ELR (cell line): ENCODE results near the gene ADCY1.
"Not testable (repeated sequence)": the region's sequence is repeated elsewhere in the genome, so short reads cannot be mapped to it uniquely, and the experiment has no call there.

Source experiments
- DNase-seq: peaks from one replicate; pipeline ENCODE4 v3.0.0-alpha.2; 2015; ENCODE audit warnings: low read depth

The ADCY1 gene

DNA sequence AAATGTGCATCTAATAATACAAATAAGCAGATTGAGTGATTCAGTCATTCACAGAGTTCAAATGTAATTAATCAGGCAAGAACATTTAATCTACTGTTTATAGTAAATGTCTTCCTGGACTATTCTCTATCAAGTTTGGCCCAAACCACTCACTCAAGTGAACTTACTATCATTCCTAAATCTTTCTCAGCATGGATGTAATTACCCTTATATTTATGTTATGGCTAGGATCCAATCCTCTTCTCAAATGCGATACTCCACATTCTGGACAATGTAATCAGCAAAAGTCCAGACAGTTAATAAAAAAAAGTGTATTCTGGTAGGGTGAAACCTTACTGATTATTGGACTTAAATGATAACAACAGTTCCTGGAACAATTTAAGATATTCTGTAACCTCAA lies 185.3 kb downstream of the ADCY1 start:
- not testable (repeated sequence) for DNase-seq

DNA sequence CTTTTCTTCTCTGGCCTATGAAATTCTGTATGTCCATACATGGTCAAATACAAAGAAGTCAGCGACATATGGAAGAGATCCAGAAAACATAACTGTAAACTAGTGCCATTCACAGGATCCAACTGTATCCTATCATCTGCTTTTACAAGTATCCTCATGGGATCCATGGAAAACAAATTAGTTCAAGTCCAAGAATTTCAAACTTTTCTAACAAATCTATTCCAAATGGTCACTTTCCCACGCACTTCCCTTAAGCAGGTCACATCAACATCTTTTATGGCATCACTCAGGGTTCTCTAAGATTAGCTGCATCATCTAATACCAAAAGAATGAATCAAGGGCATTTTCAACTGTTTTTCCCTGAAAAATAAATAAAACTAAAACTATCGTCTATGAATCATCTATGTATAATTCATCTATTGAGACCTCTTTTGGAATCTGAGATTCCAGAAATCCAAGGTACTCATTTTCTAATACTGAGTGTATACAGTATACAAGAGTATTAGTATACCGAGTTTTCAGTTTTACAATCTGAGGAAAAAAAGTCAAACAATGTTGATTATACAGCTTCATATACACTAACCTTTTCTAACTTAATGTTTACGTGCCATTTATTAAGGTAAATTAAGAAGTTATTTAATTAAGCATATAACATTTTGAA lies 187.5 kb downstream of the ADCY1 start:
- DNase-seq = peak; percentile 96

DNA sequence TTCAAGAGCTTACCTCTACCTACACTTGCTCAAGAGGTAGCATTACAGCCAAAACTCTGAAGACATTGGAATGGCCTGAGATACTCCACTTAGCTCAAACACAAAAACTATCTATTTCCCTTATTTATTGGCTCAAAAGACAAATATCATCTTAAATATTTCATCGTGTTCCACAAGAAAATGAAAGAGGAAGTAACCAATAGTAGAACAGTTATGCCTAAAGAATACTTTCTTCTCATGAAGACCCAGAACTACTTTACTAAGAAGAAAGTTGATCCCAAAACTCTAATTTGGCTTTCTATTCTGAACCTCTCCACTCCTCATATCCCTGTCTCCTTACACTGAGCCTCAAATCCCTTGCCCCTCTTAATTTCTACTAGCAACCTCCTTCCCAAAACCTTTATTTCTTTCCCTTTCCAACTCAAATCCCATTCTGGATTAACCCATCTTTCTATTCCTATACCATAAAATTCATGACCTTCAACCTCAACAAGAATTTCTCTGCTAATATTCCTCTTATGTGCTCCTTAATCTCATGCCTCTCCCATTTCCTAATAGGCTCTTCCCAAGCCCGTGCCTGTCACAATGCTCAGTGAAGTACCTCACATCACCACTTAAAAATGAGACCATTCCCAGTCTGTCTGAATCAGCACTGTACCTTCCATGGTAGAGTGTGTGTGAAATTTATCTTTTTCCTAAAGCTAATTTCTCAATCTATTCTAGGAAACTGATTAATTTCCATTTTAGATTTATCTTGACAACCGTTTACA lies 188.2 kb downstream of the ADCY1 start:
- peak; percentile 59 for DNase-seq

DNA sequence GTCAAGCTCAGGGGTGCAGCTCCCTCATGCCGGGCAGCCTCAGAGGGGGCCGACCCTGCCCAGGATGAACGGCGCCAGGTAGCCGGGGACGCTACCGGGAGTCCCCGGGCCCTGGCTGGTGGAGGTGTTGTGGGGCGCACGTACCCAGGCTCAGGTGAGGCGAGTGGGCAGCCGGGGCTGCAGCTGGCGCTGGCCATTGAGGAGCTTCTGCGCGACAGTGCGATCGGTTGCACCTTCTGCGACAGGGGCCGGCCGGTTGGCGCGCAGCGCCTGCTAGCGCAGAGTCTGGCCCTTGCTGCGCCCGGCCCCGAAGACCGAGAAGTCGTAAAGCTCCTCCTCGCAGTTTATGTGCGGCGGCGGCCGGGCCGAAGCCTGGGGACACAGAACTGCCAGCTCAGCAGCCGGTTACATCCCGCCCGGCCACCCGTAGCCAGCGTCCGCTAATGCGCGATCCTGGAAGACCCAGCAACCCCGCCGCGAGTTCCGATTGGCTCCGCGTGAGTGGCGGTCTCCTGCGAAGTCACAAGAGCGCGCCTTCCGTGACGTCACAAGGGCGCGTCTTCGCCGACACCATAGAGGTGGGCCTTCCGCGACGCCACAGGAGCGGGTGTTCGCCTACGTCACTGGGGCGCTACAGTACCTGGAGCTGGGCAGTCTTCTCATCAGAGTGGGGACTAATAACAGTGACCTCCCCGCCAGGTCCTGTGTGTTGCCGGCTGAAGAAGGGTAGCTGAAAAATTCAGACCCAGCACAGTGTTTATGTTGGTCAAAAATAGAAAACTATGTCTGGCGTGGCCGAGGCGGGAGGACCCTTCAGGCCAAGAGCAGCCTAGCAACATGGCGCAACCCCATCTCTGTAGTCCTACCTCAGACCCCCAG lies 194.6 kb downstream of the ADCY1 start:
- peak; percentile 99 for DNase-seq

DNA sequence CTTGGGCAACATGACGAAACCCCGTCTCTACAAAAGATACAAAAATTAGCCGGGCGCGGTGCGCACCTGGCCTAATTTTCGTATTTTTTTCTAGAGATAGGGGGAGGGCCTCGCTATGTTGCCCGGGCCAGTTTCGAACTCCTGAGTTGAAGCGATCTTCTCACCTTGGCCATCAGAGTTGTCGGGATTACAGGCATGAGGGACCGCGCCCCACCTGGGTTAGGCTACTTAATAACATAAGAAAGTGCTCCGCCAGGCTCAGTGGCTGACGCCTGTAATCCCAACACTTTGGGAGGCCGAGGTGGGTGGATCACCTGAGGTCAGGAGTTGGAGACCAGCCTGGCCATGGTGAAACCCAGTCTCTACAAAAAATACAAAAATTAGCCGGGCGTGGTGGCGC lies 195.5 kb downstream of the ADCY1 start:
- DNase-seq = not testable (repeated sequence)
